Measurements from ENCODE around the gene ARHGEF7. TPM values are rescaled to one million over a fixed set of nuclear protein-coding genes. Genes with fewer than 3 reads are reported as not detected.

ARHGEF7 gene
- total and polyA plus RNA-seq, 4 donors, result 16.2 to 132 (median 100) TPM

Other genes starting within 250 kb of the ARHGEF7 start
- 100 to 1,000 TPM; 184 to 275 TPM for gene ANKRD10, start 200.2 kb upstream of the ARHGEF7 start, total RNA-seq
- gene ANKRD10, start 200.2 kb upstream of the ARHGEF7 start, polyA plus RNA-seq, result 100 to 1,000 TPM in 1 of 2 donors, 10 to 100 TPM in 1; 44.1 to 153 TPM
- 1 to 10 TPM in 1 of 2 donors, under 1 TPM in 1; 0.96 to 1.8 TPM for gene TEX29, start 205.3 kb downstream of the ARHGEF7 start, total RNA-seq
- 1 to 10 TPM; 1.6 to 5.5 TPM for gene TEX29, start 205.3 kb downstream of the ARHGEF7 start, polyA plus RNA-seq